Cardiac fibroblast (primary cell): ENCODE measurements around the gene ZFYVE19.
"Not testable (repeated sequence)": the region's sequence is repeated elsewhere in the genome, so short reads cannot be mapped to it uniquely, and the experiment has no call there.

Experiments
- DNase-seq, 2 donors: peaks; one replicate each; pipeline versions ENCODE4 v3.0.0 to v3.0.0-alpha.2; 2010; ENCODE audit warnings: low read depth in 2 of 2
- H3K4me3 ChIP-seq, 2 donors: replicated peaks in 1 of 2; 1 replicate in 1 of 2; 2 replicates in 1 of 2; pipeline ENCODE4 v1.5.1; 2011; ENCODE audit warnings: low read depth in 2 of 2, low read length in 2 of 2, mild to moderate bottlenecking in 2 of 2, moderate library complexity in 1 of 2
- CTCF ChIP-seq: IDR thresholded peaks from one replicate; pipeline ENCODE4 v1.5.1; 2011; ENCODE audit warnings: low read depth, mild to moderate bottlenecking, low read length, inconsistent platforms

ZFYVE19 gene

GRCh38 chr15:40854161-40854560 is 47.3 kb downstream of the ZFYVE19 start:
- no peak overlapping the region for H3K4me3 ChIP-seq
- no peak for DNase-seq
- no peak for TF ChIP-seq CTCF

DNA sequence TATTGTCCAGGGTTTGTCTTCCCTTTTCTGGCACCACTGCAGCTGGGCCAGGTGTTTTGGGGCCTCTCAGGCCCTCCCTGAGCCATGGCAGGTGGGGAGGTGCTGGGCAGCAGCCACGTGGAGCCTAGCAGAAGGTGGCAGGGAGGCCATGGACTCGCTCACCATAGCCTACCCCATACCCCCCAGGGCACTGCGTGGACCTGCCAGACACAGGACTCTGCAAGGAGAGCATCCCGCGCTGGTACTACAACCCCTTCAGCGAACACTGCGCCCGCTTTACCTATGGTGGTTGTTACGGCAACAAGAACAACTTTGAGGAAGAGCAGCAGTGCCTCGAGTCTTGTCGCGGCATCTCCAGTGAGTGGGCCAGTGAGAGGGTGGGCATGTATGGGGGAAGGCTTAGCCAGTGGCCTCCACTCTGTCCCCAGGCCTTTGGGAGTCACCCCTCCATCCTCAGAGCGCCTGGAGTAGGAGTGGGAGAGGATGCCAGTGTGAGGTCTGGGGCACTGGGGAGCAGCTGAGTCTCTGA is 48.9 kb downstream of the ZFYVE19 start:
- TF ChIP-seq CTCF, result no peak
- no peak for DNase-seq
- no peak overlapping the region for H3K4me3 ChIP-seq

- DNase-seq, result no peak
- no peak overlapping the region for H3K4me3 ChIP-seq
- TF ChIP-seq CTCF, result no peak
Measured at GRCh38 chr15:40856746-40857145, 49.9 kb downstream of the ZFYVE19 start.

DNA sequence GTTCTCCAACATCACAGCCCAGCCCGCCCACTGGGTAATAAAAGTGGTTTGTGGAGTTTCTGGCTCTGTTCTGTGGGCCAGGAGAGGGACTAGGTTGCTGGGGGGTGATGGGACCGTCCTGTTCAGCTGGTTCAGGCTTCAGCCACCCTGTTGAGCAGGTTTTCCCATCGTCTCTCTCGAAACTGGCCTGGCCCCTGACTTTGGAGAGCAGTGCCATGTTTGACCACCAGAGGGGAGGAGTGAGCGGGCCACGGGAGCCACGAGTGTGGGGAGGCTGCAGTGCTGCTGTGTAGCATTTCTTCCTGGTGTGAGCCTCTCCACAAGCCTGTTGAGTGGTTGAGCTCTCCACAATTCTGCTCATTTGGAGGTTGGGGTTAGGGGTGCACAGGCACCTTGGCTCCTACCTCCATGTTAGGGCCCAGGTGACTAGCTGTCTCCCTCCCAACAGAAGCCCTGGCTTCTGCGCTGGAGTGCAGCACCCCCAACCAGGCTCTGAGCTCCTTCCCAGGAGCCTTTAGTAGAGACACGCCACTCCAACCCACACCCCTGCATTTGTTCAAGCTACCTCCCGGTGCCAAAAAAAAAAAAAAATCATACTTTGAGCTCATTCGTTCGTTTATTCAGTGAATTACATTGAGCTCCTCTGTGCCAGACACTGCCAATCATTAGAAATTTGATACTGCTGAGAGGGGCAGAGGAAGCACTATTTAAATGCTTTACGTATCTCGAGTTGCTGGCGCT is 50.9 kb downstream of the ZFYVE19 start:
- H3K4me3 ChIP-seq, result no peak overlapping the region
- peak; percentile 100 for TF ChIP-seq CTCF
- peak; percentile 69 to 75 for DNase-seq

DNA sequence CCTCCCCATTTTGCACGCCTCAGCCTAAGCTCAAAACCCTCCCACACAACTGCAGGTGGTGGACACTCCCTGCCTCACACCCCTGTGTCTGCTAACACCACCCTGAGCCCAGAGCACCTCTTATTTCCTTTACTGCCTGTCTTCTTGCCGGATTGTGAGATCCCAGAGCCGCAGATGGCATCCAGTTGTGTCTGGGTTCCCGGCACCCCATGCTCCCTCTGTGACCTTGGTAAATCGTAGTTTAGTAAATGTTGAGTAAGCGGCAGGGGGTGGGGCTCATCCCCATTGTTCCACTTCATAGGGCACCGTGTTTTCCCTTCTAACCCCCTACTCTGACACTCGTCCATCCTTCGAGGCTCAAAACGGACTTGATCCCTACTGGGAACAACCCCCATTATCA is 51.8 kb downstream of the ZFYVE19 start:
- DNase-seq, result no peak
- TF ChIP-seq CTCF, result no peak
- H3K4me3 ChIP-seq, result no peak overlapping the region

- no peak overlapping the region for H3K4me3 ChIP-seq
- TF ChIP-seq CTCF, result peak; percentile 93
- peak; percentile 83 to 85 for DNase-seq
Measured at GRCh38 chr15:40859206-40859851, 52.4 kb downstream of the ZFYVE19 start.

DNA sequence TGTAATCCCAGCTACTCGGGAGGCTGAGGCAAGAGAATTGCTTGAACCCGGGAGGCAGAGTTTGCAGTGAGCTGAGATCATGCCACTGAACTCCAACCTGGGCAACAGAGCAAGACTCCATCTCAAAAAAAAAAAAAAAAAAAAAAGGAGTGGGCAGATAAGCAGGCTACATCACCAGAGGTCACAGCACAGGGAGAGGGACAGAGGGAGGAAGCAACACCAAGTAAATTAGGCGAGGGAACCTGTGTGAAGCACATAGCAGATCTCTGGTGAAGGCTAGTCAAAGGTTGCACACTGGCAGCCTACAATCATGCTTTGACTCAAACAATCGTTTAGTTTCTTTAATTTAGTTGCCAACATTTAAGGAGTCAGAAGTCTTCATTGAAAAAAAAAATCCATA is 54.3 kb downstream of the ZFYVE19 start:
- not testable (repeated sequence) for H3K4me3 ChIP-seq

More for the DNA sequence above, 54.3 kb downstream of the ZFYVE19 start:
- not testable (repeated sequence) for DNase-seq
